ENCODE data around the gene PPT2.

PPT2 gene

GRCh38 chr6:32108727-32109113 is 45.2 kb upstream of the PPT2 start:
- no peaks in the 10 kb centered on the region for H3K27me3 ChIP-seq (ENCODE audit: insufficient read depth, poor library complexity, severe bottlenecking)
- TF ChIP-seq CTCF (IDR thresholded peaks at IDR 0.05; ENCODE audit: poor library complexity, severe bottlenecking): no peak
- no peaks in the 10 kb centered on the region for H3K36me3 ChIP-seq (ENCODE audit: low read depth)
- H3K9me3 ChIP-seq (ENCODE audit: severe bottlenecking): no peaks in the 10 kb centered on the region
- peak overlapping the region; percentile 44 for H3K27ac ChIP-seq (ENCODE audit: poor library complexity, severe bottlenecking)
- H3K4me1 ChIP-seq (ENCODE audit: insufficient read depth, poor library complexity, severe bottlenecking): peaks cover 23% of the 10 kb centered on the region
- ATAC-seq (ENCODE audit: low read depth) (peak; percentile 7; the same call in 1 of the 3 replicates), DNase-seq (ENCODE audit: low spot score) (no peak)
- H3K4me3 ChIP-seq (ENCODE audit: severe bottlenecking): no peak overlapping the region

- H3K4me3 ChIP-seq (ENCODE audit: severe bottlenecking): no peak within 1 kb of the TSS
- TF ChIP-seq CTCF (IDR thresholded peaks at IDR 0.05; ENCODE audit: poor library complexity, severe bottlenecking): no peak
- H3K27ac ChIP-seq (ENCODE audit: poor library complexity, severe bottlenecking): peak within 1 kb of the TSS; percentile 44
Measured at GRCh38 chr6:32109114-32109764, 44.7 kb upstream of the PPT2 start, which contains the start of gene TNXB. Gene TNXB, minus strand, starts transcription at chr6:32109338. Its CDS starts 11,140 bp downstream, at chr6:32098198.

GRCh38 chr6:32109765-32110160 is 44.2 kb upstream of the PPT2 start:
- Histone ChIP-seq H3K9me3 (ENCODE audit: severe bottlenecking) (no peaks in the 10 kb centered on the region), H3K4me1 (ENCODE audit: insufficient read depth, poor library complexity, severe bottlenecking) (peaks cover 33% of the 10 kb centered on the region), H3K27ac (ENCODE audit: poor library complexity, severe bottlenecking) (no peak overlapping the region), H3K36me3 (ENCODE audit: low read depth) (no peaks in the 10 kb centered on the region), H3K27me3 (ENCODE audit: insufficient read depth, poor library complexity, severe bottlenecking) (no peaks in the 10 kb centered on the region), H3K4me3 (ENCODE audit: severe bottlenecking) (no peak overlapping the region)
- DNase-seq (ENCODE audit: low spot score) (no peak), ATAC-seq (ENCODE audit: low read depth) (no peak)
- no peak for TF ChIP-seq CTCF (IDR thresholded peaks at IDR 0.05; ENCODE audit: poor library complexity, severe bottlenecking)

More at GRCh38 chr6:32109114-32109764, 44.7 kb upstream of the PPT2 start, which contains the start of gene TNXB:
- DNase-seq (ENCODE audit: low spot score) (no peak), ATAC-seq (ENCODE audit: low read depth) (no peak)
- peaks cover 28% of the 10 kb centered on the region for H3K4me1 ChIP-seq (ENCODE audit: insufficient read depth, poor library complexity, severe bottlenecking)
- no peaks in the 10 kb centered on the region for H3K27me3 ChIP-seq (ENCODE audit: insufficient read depth, poor library complexity, severe bottlenecking)
- H3K36me3 ChIP-seq (ENCODE audit: low read depth): no peaks in the 10 kb centered on the region
- H3K9me3 ChIP-seq (ENCODE audit: severe bottlenecking): no peaks in the 10 kb centered on the region

GRCh38 chr6:32110632-32111031 is 43.3 kb upstream of the PPT2 start:
- Histone ChIP-seq H3K36me3 (ENCODE audit: low read depth) (peaks cover 3% of the 10 kb centered on the region; the same call in 1 of the 2 replicates), H3K27ac (ENCODE audit: poor library complexity, severe bottlenecking) (no peak overlapping the region), H3K4me1 (ENCODE audit: insufficient read depth, poor library complexity, severe bottlenecking) (peaks cover 36% of the 10 kb centered on the region), H3K4me3 (ENCODE audit: severe bottlenecking) (no peak overlapping the region), H3K9me3 (ENCODE audit: severe bottlenecking) (no peaks in the 10 kb centered on the region), H3K27me3 (ENCODE audit: insufficient read depth, poor library complexity, severe bottlenecking) (no peaks in the 10 kb centered on the region)
- TF ChIP-seq CTCF (IDR thresholded peaks at IDR 0.05; ENCODE audit: poor library complexity, severe bottlenecking): no peak
- ATAC-seq (ENCODE audit: low read depth) (no peak), DNase-seq (ENCODE audit: low spot score) (no peak)

GRCh38 chr6:32111424-32112066 is 42.4 kb upstream of the PPT2 start:
- no peaks in the 10 kb centered on the region for H3K9me3 ChIP-seq (ENCODE audit: severe bottlenecking)
- peaks cover 6% of the 10 kb centered on the region; the same call in 1 of the 2 replicates for H3K36me3 ChIP-seq (ENCODE audit: low read depth)
- no peak overlapping the region for H3K27ac ChIP-seq (ENCODE audit: poor library complexity, severe bottlenecking)
- H3K4me1 ChIP-seq (ENCODE audit: insufficient read depth, poor library complexity, severe bottlenecking): peaks cover 36% of the 10 kb centered on the region
- no peaks in the 10 kb centered on the region for H3K27me3 ChIP-seq (ENCODE audit: insufficient read depth, poor library complexity, severe bottlenecking)
- no peak for ATAC-seq (ENCODE audit: low read depth)
- DNase-seq (ENCODE audit: low spot score): no peak
- no peak overlapping the region for H3K4me3 ChIP-seq (ENCODE audit: severe bottlenecking)
- no peak for TF ChIP-seq CTCF (IDR thresholded peaks at IDR 0.05; ENCODE audit: poor library complexity, severe bottlenecking)

Data from RWPE2 (cell line).